Stimulated activated CD8-positive, alpha-beta memory T cell treated with anti-CD3 and anti-CD28 coated beads, Interleukin-7, amount 100 ng/mL, for 1 hour (primary cell): ENCODE results near the gene MIA2.
"Not testable (repeated sequence)": the region's sequence is repeated elsewhere in the genome, so short reads cannot be mapped to it uniquely, and the experiment has no call there.

Experiments
- DNase-seq, 2 donors: peaks; one replicate each; pipeline ENCODE4 v3.0.0-alpha.2; 2020; ENCODE audit warnings: low read depth in 2 of 2

MIA2 gene

DNA sequence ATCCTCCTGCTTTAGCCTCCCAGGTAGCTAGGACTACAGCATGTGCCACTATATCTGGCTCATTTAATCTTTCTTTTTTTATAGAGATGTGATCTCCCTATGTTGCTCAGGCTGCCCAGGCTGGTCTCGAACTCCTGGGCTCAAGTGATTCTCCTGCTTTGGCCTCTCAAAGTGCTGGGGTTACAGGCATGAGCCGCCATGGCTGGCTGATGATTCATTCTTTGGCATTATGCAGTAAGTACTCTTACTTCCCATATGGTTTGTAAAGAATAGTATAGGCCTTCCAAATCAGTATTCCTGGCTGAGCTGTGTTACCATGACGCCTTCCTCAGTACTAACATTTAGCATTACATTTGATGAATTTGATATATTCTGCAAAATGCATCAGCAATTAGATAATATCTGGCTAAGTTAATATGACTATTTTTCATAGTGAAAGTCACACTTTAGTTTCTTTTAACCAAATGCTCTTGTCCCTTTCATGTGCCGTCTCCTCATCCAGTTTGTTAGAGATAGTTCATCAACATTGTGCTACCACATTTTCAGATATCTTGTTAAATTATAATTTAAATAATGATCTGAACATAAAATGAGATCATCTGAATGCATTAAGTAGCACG, 3.2 kb upstream of the MIA2 start:
- DNase-seq = no peak

GRCh38 chr14:39231751-39232553, 1.8 kb upstream of the MIA2 start:
- not testable (repeated sequence) for DNase-seq

GRCh38 chr14:39232554-39233415, 930 bp upstream of the MIA2 start:
- DNase-seq = no peak

DNA sequence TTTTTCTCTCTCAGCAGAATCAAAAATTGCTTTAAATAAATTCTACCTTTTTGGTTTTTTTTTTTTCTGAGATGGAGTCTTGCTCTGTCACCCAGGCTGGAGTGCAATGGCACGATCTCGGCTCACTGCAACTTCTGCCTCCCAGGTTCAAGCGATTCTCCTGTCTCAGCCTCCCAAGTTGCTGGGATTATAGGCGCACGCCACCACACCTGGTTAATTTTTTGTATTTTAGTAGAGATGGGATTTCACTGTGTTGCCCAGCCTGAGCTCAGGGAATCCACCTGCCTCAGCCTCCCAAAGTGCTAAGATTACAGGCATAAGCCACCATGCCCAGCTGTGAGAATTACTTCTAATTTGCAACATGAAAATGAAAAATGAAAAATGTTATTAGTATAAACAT, 1.3 kb downstream of the MIA2 start:
- DNase-seq = not testable (repeated sequence)

DNA sequence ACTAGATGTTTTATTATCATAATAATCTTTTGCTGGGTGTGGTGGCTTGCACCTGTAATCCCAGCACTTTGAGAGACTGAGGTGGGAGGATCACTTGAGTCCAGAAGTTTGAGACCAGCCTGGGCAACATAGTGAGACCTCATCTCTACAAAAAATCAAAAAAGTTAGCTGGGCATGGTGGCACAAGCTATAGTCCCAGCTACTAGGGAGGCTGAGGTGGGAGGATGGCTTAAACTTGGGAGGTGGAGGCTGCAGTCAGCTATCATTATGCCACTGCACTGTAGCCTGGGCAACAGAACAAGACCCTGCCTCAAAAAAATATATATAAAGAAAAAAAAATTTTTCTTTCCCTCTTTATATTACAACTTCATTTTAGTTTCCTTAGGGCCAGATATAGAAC, 1.8 kb downstream of the MIA2 start:
- DNase-seq = not testable (repeated sequence)

DNA sequence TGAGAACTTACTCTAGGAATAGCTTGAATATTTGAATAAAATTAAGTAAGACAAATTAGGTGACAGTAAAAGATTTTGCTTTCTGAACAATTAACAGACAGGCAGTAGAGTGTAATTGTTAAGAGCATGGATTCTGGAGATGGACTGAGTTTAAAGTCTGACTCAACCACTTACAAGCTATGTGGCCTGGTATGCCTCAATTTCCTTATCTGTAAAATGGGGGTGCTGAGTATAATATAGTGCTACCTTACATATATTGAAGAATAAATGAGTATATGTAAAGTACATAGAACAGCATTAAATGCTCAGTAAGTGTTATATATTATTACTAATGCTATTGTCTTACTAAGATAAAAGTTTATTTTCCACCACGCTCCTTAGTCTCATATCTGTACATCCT, 7.1 kb downstream of the MIA2 start:
- no peak for DNase-seq

GRCh38 chr14:39241637-39242036, 7.9 kb downstream of the MIA2 start:
- no peak for DNase-seq

DNA sequence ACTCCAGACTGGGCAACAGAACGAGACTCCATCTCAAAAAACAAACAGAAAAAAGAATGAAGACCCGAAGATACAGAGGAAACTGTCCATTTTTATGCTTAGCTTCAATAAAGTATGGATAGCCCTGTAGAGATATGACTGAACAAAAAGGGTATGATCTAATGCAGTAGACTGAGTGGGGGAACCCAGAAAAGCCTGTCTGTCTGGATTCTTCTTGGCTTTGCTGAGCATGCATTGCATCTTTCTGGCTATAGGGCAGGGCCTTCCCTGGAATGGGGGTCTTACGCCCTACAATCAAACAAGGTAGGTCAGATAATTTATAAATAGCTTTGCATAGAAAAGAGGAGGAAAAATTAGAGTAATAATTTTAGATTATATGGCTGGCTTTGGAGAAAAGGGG, 10.1 kb downstream of the MIA2 start:
- no peak for DNase-seq

- no peak for DNase-seq
Observed at GRCh38 chr14:39246618-39247017, 12.9 kb downstream of the MIA2 start.

GRCh38 chr14:39247256-39247655, 13.5 kb downstream of the MIA2 start:
- no peak for DNase-seq

DNA sequence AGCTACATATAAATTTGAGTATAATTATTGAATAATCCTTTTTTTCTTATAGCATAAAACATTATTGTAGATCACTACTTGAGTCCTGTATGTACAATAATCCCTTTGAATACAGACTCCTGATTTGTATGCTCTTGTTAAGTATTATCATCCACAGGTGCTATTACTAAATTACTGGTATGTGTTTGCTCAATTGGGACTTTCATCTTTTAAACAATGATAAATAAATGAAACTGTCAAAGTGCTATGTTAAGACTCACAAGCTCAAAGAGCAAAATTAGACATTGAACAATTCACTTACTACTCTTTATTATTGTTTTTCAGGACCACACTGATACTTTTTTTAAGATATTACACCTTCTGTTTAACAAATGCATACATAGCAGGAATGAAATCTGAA, 17.8 kb downstream of the MIA2 start:
- DNase-seq = no peak

- not testable (repeated sequence) for DNase-seq
Observed at GRCh38 chr14:39257388-39257787, 23.7 kb downstream of the MIA2 start.

GRCh38 chr14:39258782-39259545, 25.2 kb downstream of the MIA2 start:
- DNase-seq = no peak

GRCh38 chr14:39260161-39260560, 26.4 kb downstream of the MIA2 start:
- DNase-seq = not testable (repeated sequence)

GRCh38 chr14:39262214-39262613, 28.5 kb downstream of the MIA2 start:
- not testable (repeated sequence) for DNase-seq

GRCh38 chr14:39264057-39264456, 30.3 kb downstream of the MIA2 start:
- DNase-seq = no peak

DNA sequence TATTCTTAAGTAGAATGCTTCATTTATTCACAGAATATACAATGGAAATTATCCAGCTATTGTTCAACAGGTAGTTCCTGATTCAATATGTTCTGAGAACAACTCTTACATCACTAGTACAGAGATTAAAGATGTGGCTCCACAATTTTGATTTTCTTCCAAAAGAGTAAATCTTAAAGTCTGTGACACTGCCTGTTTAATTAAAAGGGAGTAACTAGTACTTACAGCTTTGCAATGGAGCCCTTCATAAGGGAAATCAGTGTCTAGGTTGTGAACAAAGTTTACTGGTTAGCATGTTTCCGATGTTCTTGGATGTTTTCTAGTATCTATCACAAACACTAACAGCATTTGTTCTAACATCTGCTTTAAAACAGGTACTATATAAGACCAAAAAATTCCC, 30.8 kb downstream of the MIA2 start:
- no peak for DNase-seq

- no peak for DNase-seq
Observed at GRCh38 chr14:39265033-39265432, 31.3 kb downstream of the MIA2 start.

DNA sequence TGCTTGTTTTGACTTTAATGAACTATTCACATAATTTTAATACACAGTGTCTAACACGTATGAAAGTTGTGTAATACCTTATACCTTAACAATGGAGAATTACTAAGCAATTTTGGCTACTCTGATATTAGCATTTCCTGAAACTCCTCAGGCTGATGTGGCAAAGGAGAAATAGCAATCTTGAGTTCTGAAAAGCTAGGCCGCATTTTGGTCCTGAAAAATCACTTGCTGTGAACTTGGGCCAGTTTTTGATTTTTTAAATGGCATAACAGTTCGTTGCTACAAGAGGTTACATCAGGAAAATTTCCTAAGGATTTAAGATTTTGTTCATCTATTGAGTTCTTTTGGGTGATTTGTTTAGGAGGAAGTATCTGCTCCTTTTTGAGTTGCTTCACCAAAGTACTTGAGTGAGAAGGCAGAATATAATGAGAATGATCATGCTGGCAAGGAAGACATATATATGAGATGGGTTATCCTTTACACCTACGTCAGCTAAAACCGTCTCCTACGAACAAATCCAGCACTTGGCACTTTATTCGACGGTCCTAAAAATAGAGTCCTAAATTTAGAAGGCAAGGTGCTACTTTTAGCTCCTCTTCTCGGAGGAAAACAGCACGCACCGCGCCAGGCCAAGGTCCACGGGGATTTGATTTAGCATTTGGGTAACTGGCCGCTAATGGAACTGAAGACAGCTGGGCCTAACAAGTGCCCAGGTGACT, 32.2 kb downstream of the MIA2 start:
- no peak for DNase-seq

- DNase-seq = peak; percentile 4 to 6
Observed at GRCh38 chr14:39266525-39266870, 32.8 kb downstream of the MIA2 start.
